Right lobe of liver (tissue), 4 donors: ENCODE measurements around the gene MARK2.

Source experiments
- POLR2A ChIP-seq: fragments of 450-650 bp; IDR thresholded peaks from one replicate; pipeline ENCODE4 v1.6.1; 2017; ENCODE audit warnings: antibody characterized with exemption, mild to moderate bottlenecking
- TF ChIP-seq, protein P1 (sequence below), 4 donors: fragments of 200-600 bp in 3 of 4; fragments of 450-650 bp in 1 of 4; IDR thresholded peaks; one replicate each; pipeline versions ENCODE4 v1.5.1 to v1.8.0; 2016 to 2022; ENCODE audit warnings: antibody characterized with exemption in 4 of 4, mild to moderate bottlenecking in 2 of 4
- donor health status: DM: no; HTN: no; CAD: no.
- donor health status: DM: no; HTN: no; CAD: no.
- donor health status: DM: no; HTN: yes; CAD: no.

DNA sequence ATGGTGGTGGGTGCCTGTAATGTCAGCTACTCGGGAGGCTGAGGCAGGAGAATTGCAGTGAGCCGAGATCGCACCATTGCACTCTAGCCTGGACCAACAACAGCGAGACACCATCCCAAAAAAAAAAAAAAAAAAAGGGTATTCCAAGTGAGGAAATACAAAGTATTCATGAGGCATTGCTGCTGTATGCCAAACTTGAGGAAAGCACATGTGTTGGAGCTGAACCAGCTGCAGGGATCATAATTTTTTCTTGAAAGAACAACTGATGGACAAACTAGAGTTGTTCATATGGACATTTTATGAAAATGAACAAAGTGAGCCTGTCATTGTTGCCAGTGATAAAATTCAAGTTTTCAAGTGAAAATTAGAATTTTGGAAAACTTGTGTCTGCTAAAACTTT is 15.8 kb downstream of the MARK2 start:
- TF ChIP-seq, protein P1, sequence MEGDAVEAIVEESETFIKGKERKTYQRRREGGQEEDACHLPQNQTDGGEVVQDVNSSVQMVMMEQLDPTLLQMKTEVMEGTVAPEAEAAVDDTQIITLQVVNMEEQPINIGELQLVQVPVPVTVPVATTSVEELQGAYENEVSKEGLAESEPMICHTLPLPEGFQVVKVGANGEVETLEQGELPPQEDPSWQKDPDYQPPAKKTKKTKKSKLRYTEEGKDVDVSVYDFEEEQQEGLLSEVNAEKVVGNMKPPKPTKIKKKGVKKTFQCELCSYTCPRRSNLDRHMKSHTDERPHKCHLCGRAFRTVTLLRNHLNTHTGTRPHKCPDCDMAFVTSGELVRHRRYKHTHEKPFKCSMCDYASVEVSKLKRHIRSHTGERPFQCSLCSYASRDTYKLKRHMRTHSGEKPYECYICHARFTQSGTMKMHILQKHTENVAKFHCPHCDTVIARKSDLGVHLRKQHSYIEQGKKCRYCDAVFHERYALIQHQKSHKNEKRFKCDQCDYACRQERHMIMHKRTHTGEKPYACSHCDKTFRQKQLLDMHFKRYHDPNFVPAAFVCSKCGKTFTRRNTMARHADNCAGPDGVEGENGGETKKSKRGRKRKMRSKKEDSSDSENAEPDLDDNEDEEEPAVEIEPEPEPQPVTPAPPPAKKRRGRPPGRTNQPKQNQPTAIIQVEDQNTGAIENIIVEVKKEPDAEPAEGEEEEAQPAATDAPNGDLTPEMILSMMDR (IDR thresholded peaks at IDR 0.05): no peak
- TF ChIP-seq POLR2A: no peak
